T-helper 22 cell (primary cell): Measurements from ENCODE around the gene AKAP7.

ENCODE experiments used
- DNase-seq: peaks from one replicate; pipeline ENCODE4 v3.0.0-alpha.2; 2020; ENCODE audit warnings: low read depth

Gene AKAP7

GRCh38 chr6:131134220-131134979 is 867 bp upstream of the AKAP7 start:
- DNase-seq, result no peak

- no peak for DNase-seq
Measured at GRCh38 chr6:131134980-131135243, 355 bp upstream of the AKAP7 start.

- DNase-seq, result no peak
Measured at GRCh38 chr6:131136021-131136786, 937 bp downstream of the AKAP7 start.

- no peak for DNase-seq
Measured at GRCh38 chr6:131139599-131139998, 4.3 kb downstream of the AKAP7 start.

DNA sequence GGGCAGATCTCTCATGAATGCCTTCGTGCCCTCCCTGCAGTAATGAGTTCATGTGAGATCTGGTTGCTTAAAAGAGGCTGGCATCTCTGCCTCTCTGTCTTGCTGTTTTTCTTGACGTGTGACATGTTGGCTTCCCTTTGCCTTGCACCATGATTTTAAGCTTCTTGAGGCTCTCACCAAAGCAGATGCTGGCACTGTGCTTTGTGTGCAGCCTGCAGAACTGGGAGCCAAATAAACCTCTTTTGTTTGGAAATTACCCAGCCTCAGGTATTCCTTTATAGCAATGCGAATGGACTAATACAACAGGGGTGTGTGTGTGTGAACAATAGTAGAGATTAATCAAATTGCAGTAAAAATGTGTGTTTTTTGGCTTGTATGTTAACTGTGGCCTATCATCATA is 8.1 kb downstream of the AKAP7 start:
- DNase-seq, result no peak

GRCh38 chr6:131146865-131147264 is 11.6 kb downstream of the AKAP7 start:
- no peak for DNase-seq

GRCh38 chr6:131156411-131156810 is 21.1 kb downstream of the AKAP7 start:
- DNase-seq, result no peak

- no peak for DNase-seq
Measured at GRCh38 chr6:131159578-131159977, 24.3 kb downstream of the AKAP7 start.

- no peak for DNase-seq
Measured at GRCh38 chr6:131160254-131160758, 25.0 kb downstream of the AKAP7 start.

GRCh38 chr6:131161987-131162386 is 26.7 kb downstream of the AKAP7 start:
- DNase-seq, result no peak

DNA sequence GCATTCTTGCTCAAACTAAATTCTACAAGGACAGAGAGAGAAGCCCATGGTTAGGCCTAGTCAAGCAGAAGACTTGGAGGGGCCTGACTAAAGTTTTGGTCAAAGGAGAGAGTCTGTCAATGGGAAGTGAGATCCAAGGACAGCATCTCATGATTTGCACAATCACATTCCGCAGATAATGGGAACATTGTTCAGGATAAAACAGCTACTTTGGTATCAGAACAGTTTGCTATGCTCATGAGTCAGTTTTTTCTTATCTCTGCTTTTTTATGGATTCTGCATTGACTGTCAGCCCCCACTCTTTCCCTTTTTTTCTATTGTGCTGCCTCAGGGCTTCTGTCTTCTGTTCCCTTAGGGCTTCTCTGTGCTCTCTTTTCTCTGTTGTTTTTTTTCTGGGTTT is 28.6 kb downstream of the AKAP7 start:
- no peak for DNase-seq

DNA sequence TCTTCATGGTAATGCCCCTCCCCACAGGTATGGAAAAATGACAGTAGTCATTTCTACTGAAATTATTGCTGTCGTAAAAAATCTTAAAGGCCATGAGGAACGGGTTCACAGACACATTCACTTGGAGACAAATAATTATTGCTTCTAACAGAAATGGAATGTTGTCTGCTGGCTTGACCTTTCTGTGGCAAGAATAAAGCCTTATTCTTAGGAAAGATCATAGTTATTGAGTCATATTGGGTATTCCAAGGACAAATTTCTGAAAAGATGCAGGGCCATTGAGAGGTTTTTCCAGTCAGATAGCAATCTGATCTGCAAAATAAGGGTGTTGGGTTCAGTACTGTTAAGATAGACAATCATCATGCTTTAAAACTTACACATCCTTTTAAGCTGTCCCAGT is 29.2 kb downstream of the AKAP7 start:
- no peak for DNase-seq

GRCh38 chr6:131167773-131168172 is 32.5 kb downstream of the AKAP7 start:
- no peak for DNase-seq

DNA sequence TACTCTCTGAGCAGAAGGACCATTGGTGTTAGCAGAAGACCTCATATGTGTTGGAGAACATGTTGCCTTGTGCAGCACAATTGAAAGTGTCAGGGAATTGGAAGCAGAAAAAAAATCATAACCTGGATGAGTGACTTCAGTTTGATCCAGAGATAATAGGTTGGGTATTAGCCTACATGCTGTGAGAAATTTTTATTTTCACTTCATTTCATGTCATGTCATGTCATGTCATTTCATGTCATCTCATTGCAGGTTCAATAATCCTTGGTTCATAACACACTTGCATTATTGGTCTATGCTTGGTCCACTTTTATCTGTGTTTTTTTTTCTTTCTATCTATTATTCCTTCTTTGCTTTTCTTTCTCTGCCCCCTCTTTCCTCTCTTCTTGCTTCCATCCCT is 34.3 kb downstream of the AKAP7 start:
- no peak for DNase-seq

DNA sequence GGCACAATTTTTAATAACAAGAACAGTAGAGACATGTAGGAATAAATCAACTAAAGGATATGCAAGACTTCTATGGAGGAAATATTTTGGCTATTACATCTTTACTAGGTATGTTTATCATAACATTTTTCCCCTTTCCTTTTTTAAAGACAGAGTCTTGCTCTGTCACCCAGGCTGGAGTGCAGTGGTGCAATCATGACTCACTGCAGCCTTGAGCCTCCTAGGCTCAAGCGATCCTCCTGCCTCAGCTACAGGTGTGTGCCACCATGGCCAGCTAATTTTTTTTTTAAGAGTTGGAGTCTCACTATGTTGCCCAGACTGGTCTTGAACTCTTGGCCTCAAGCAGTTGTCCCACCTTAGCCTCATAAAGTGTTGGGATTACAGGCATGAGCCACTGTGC is 37.0 kb downstream of the AKAP7 start:
- DNase-seq, result no peak

- no peak for DNase-seq
Measured at GRCh38 chr6:131173680-131174079, 38.4 kb downstream of the AKAP7 start.

DNA sequence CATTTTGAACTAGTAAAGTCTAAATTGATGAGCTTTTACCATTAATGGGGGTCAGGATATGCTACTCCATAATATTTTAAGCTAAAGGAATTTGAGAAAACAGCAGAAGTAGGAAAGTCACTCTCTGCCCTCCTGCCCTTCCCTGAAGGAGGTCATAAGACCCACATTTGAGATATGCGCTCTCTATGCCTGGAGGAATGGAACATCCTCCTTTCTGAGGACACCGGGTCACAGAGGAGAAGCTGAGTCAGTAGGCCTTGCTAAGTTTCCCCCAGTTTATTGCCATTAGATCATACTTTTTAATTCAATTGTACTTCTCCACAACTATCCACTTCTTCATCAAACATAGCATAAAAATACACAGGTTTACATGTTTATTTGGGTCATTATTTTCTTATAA is 40.3 kb downstream of the AKAP7 start:
- no peak for DNase-seq

- no peak for DNase-seq
Measured at GRCh38 chr6:131177996-131178395, 42.7 kb downstream of the AKAP7 start.

DNA sequence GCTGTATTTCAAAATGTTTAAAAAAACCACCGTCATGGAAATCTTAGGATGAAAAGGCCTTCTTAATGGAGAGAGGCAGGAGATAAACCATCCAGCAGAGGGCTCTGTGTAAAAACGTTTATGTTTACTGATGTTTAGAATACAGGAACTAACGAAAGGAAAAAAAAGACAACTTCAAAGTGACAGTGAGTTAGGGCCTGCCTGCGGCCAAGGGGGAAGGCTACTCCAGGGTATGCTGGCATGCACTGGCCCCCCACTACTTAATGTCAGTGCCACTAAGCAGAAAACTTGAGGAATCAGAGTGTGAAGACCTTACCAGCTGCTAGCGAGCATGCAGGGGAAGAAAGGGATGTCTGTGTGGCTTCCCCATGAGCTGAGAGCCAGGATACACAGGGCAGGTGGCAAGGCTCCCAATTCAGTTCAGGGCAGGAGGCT is 47.7 kb downstream of the AKAP7 start:
- no peak for DNase-seq

GRCh38 chr6:131183427-131184095 is 48.3 kb downstream of the AKAP7 start:
- DNase-seq, result no peak

DNA sequence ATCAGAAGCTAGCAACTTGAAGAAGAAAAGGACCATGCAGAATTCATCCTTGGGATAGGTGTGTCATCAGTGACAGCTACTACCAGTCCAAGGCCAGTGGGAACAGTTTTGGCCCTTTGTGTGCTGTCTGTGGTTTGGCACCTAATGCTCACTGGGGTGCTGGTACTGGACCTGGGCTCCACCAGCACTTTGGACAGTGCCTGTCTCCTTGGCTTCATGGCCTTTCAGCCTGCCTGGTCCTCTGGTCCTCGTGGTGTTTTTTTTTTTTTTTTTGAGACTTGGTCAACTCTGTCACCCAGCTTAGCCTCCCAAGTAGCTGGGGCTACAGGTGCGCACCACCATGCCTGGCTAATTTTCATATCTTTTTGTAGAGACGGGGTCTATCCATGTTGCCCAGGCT is 56.3 kb downstream of the AKAP7 start:
- DNase-seq, result no peak

DNA sequence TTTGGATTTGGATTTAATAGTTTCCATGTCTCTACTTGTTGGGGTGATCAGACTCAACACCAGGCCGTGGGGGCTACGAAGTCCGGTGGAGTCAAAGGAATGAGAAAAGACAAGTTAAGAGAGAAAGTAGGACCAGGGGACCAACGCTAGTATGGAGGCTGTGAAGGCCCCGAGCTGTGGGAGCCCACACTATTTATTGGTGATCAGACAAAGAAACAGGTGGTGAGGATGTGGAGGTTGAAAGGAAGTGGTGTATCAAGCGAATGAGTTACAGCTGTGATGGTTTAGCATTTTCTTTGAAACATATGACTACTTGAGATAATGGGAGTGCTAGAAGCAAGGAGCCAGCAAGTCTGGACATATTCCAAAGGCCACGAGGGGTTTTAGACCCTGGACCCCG is 62.4 kb downstream of the AKAP7 start:
- no peak for DNase-seq
